ENCODE data around the gene SLC35F3. TPM values are rescaled to one million over a fixed set of nuclear protein-coding genes. Genes with fewer than 3 reads are reported as not detected.
A peak's percentile ranks its signal among the peaks of the same experiment; 100 is the strongest.

Gene SLC35F3
- total RNA-seq, 4 donors from 2014 or later, result 0.36 to 1.4 (median 0.54) TPM

- no peak overlapping the region for H3K27ac ChIP-seq
- peaks cover 17% of the 10 kb centered on the region for H3K27me3 ChIP-seq
- no peaks in the 10 kb centered on the region for H3K36me3 ChIP-seq
- H3K9me3 ChIP-seq, result no peaks in the 10 kb centered on the region
- 29% methylated on average over 20 of the region's 20 CpGs for WGBS
- no peak for DNase-seq (ENCODE audit: low spot score in 2 of 2)
- H3K4me3 ChIP-seq, result peak overlapping the region; percentile 42
- peaks cover 6% of the 10 kb centered on the region for H3K4me1 ChIP-seq
- peak; percentile 36 to 79 for TF ChIP-seq CTCF (IDR thresholded peaks at IDR 0.05)
- no peak for TF ChIP-seq EP300 (IDR thresholded peaks at IDR 0.05)
Measured at GRCh38 chr1:234326497-234327366, 422.3 kb downstream of the SLC35F3 start.

- Histone ChIP-seq H3K36me3 (no peaks in the 10 kb centered on the region), H3K4me1 (peaks cover 6% of the 10 kb centered on the region), H3K9me3 (no peaks in the 10 kb centered on the region), H3K27me3 (peaks cover 21% of the 10 kb centered on the region), H3K27ac (no peak overlapping the region), H3K4me3 (no peak overlapping the region)
- WGBS, result 89% methylated on average over 9 of the region's 9 CpGs
- no peak for TF ChIP-seq POLR2A (IDR thresholded peaks at IDR 0.05)
- TF ChIP-seq POLR2AphosphoS5 (IDR thresholded peaks at IDR 0.05), result no peak
- no peak for TF ChIP-seq CTCF (IDR thresholded peaks at IDR 0.05)
- no peak for TF ChIP-seq EP300 (IDR thresholded peaks at IDR 0.05)
- no peak for DNase-seq (ENCODE audit: low spot score in 2 of 2)
Measured at GRCh38 chr1:234327577-234328164, 423.2 kb downstream of the SLC35F3 start.

GRCh38 chr1:234330843-234331215 lies 426.4 kb downstream of the SLC35F3 start:
- H3K27me3 ChIP-seq, result peaks cover 9% of the 10 kb centered on the region
- TF ChIP-seq EP300 (IDR thresholded peaks at IDR 0.05) (no peak), POLR2AphosphoS5 (IDR thresholded peaks at IDR 0.05) (no peak), CTCF (IDR thresholded peaks at IDR 0.05) (no peak), POLR2A (IDR thresholded peaks at IDR 0.05) (no peak)
- peaks cover 6% of the 10 kb centered on the region for H3K4me1 ChIP-seq
- no peaks in the 10 kb centered on the region for H3K36me3 ChIP-seq
- DNase-seq (ENCODE audit: low spot score in 2 of 2), result no peak
- H3K9me3 ChIP-seq, result no peaks in the 10 kb centered on the region
- no peak overlapping the region for H3K27ac ChIP-seq
- 89% methylated on average over 4 of the region's 4 CpGs for WGBS
- no peak overlapping the region for H3K4me3 ChIP-seq

- Histone ChIP-seq H3K9me3 (peaks cover 6% of the 10 kb centered on the region), H3K27me3 (peaks cover 4% of the 10 kb centered on the region), H3K36me3 (no peaks in the 10 kb centered on the region), H3K4me3 (no peak overlapping the region), H3K4me1 (peaks cover 3% of the 10 kb centered on the region), H3K27ac (no peak overlapping the region)
- WGBS, result 39% methylated on average over 2 of the region's 2 CpGs
- no peak for DNase-seq (ENCODE audit: low spot score in 2 of 2)
- TF ChIP-seq CTCF (IDR thresholded peaks at IDR 0.05) (no peak), POLR2AphosphoS5 (IDR thresholded peaks at IDR 0.05) (no peak), POLR2A (IDR thresholded peaks at IDR 0.05) (no peak), EP300 (IDR thresholded peaks at IDR 0.05) (no peak)
Measured at GRCh38 chr1:234331507-234331906, 427.0 kb downstream of the SLC35F3 start.

GRCh38 chr1:234336359-234336758 lies 431.9 kb downstream of the SLC35F3 start:
- DNase-seq (ENCODE audit: low spot score in 2 of 2), result no peak
- TF ChIP-seq EP300 (IDR thresholded peaks at IDR 0.05) (no peak), POLR2AphosphoS5 (IDR thresholded peaks at IDR 0.05) (no peak), POLR2A (IDR thresholded peaks at IDR 0.05) (no peak), CTCF (IDR thresholded peaks at IDR 0.05) (no peak)
- 86% methylated on average over 2 of the region's 2 CpGs for WGBS
- Histone ChIP-seq H3K27me3 (peaks cover 4% of the 10 kb centered on the region), H3K27ac (no peak overlapping the region), H3K36me3 (no peaks in the 10 kb centered on the region), H3K4me3 (no peak overlapping the region), H3K4me1 (no peaks in the 10 kb centered on the region), H3K9me3 (peaks cover 12% of the 10 kb centered on the region)

Measured in suprapubic skin (tissue), 4 donors.